Measurements from ENCODE around the gene AFF3. TPM values are rescaled to one million over a fixed set of nuclear protein-coding genes. Genes with fewer than 3 reads are reported as not detected.

AFF3 gene
- total RNA-seq, 1 experiment from 2014 or later, result 0.61 TPM

GRCh38 chr2:100043891-100044255, 98.5 kb downstream of the AFF3 start:
- no peaks in the 10 kb centered on the region for H3K4me1 ChIP-seq (ENCODE audit: control insufficient read depth in 1 of 2, insufficient read depth in 2 of 2, low read length in 2 of 2)
- peaks cover 63% of the 10 kb centered on the region for H3K27me3 ChIP-seq (ENCODE audit: insufficient read depth, low read length)
- H3K79me2 ChIP-seq (ENCODE audit: insufficient read depth, low read length), result no peaks in the 10 kb centered on the region
- CTCF ChIA-PET, result no interaction called here
- RAD21 ChIA-PET (ENCODE audit: low non-redundant PET in 1 of 2, low total read pairs in 2 of 2, uncharacterized antibody in 2 of 2, unreplicated experiment in 2 of 2), result no interaction called here
- DNase-seq (ENCODE audit: low read depth, low spot score) (no peak), ATAC-seq (no peak)
- intact Hi-C loops (cut with micrococcal nuclease), result no loop called here
- no peak overlapping the region for H3K4me2 ChIP-seq (ENCODE audit: low read length)
- no peak overlapping the region for H3K27ac ChIP-seq (ENCODE audit: low read depth, low read length)
- no peak overlapping the region for H2AFZ ChIP-seq (ENCODE audit: low read depth, low read length, poor library complexity, severe bottlenecking)
- H3K9me3 ChIP-seq (ENCODE audit: control insufficient read depth in 1 of 2, insufficient read depth in 1 of 2, low read depth in 1 of 2, low read length in 2 of 2), result no peaks in the 10 kb centered on the region
- POLR2A ChIA-PET, result no interaction called here
- no peak for TF ChIP-seq EZH2 (IDR thresholded peaks at IDR 0.05)
- TF ChIP-seq EGR1 (IDR thresholded peaks at IDR 0.05; ENCODE audit: low read depth), result no peak
- no peak for TF ChIP-seq ZFX (IDR thresholded peaks at IDR 0.05)
- TF ChIP-seq ATF3 (IDR thresholded peaks at IDR 0.05), result no peak
- TF ChIP-seq ZBTB33 (IDR thresholded peaks at IDR 0.05; ENCODE audit: extremely low read depth, insufficient replicate concordance, low read length), result no peak
- no peak for TF ChIP-seq ZNF274 (IDR thresholded peaks at IDR 0.05; ENCODE audit: low read depth, low read length)
- no peak for TF ChIP-seq CBX3 (IDR thresholded peaks at IDR 0.05; ENCODE audit: low read depth)
- TF ChIP-seq SRF (IDR thresholded peaks at IDR 0.05; ENCODE audit: low read depth), result no peak
- H3K4me3 ChIP-seq (replicated peaks in 1 of 2; ENCODE audit: low read depth in 1 of 2, low read length in 2 of 2), result no peak overlapping the region
- no TSS peak for BruUV-seq (replicated peaks)
- no peaks in the 10 kb centered on the region for H3K9me2 ChIP-seq (ENCODE audit: insufficient read depth)
- no peaks in the 10 kb centered on the region for H4K20me1 ChIP-seq (ENCODE audit: insufficient read depth)
- H3K9ac ChIP-seq (ENCODE audit: low read length), result no peak overlapping the region
- H3K36me3 ChIP-seq (ENCODE audit: control insufficient read depth in 1 of 2, insufficient read depth in 2 of 2, low read length in 2 of 2), result no peaks in the 10 kb centered on the region

All from HCT116 (cell line).